Measurements from ENCODE around the gene SRRM3.
"Not testable (repeated sequence)": the region's sequence is repeated elsewhere in the genome, so short reads cannot be mapped to it uniquely, and the experiment has no call there.

DNA sequence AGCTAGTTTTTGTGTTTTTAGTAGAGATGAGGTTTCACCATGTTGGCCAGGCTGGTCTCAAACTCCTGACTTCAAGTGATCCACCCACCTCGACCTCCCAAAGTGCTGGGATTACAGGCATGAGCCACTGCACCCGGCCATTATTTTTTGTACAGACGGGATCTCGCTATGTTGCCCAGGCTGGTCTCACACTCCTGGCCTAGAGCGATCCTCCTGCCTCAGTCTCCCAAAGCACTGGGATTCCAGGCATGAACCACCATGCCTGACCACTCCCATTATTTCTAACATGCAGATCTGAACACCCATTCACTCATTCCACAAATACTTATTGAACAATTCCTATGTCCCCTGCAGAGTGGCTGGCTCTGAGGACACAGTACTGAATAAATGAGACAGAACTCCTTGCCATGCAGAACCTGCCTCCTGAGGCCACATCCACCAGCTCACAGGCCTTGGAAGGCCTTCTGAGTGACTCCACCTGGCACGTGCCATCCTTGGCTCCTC, 89.2 kb downstream of the SRRM3 start:
- not testable (repeated sequence) for TF ChIP-seq CTCF (conservative IDR thresholded peaks at IDR 0.05 in 1 of 2, IDR thresholded peaks at IDR 0.05 in 1 of 2; ENCODE audit: extremely low read depth in 1 of 2, insufficient read depth in 1 of 2, low read depth in 1 of 2, low read length in 2 of 2); EZH2 (IDR thresholded peaks at IDR 0.05; ENCODE audit: borderline replicate concordance, low read length)

Data from mammary epithelial cell (primary cell).